ENCODE data around the gene NAT10.

- no peak for TF ChIP-seq CTCF (IDR thresholded peaks at IDR 0.05)
- no peak for TF ChIP-seq POLR2A (IDR thresholded peaks at IDR 0.05)
Measured at GRCh38 chr11:34151166-34151565, 45.7 kb downstream of the NAT10 start.
